Stomach smooth muscle (tissue), 2 donors: ENCODE measurements around the gene XPO1.
"Not testable (repeated sequence)": the region's sequence is repeated elsewhere in the genome, so short reads cannot be mapped to it uniquely, and the experiment has no call there.

ENCODE experiments used
- H3K27ac ChIP-seq: one replicate; pipeline ENCODE4 v1.7.0; 2013; ENCODE audit warnings: mild to moderate bottlenecking, low read length, inconsistent platforms
- H3K27me3 ChIP-seq, 2 donors: one replicate each; pipeline ENCODE4 v1.7.0; 2013; ENCODE audit warnings: low read length in 2 of 2; ENCODE audit not compliant: insufficient read depth in 2 of 2, control insufficient read depth in 1 of 2
- H3K36me3 ChIP-seq, 2 donors: one replicate each; pipeline ENCODE4 v1.7.0; 2013; ENCODE audit warnings: low read length in 2 of 2; ENCODE audit not compliant: control insufficient read depth in 2 of 2, insufficient read depth in 2 of 2
- H3K4me1 ChIP-seq: one replicate; pipeline ENCODE4 v1.7.0; 2013; ENCODE audit warnings: low read length; ENCODE audit not compliant: control insufficient read depth, insufficient read depth
- H3K4me3 ChIP-seq, 2 donors: one replicate each; pipeline ENCODE4 v1.7.0; 2013; ENCODE audit warnings: low read length in 2 of 2
- H3K9ac ChIP-seq, 2 donors: one replicate each; pipeline ENCODE4 v1.7.0; 2013; ENCODE audit warnings: low read length in 2 of 2, mild to moderate bottlenecking in 1 of 2
- H3K9me3 ChIP-seq, 2 donors: one replicate each; pipeline ENCODE4 v1.7.0; 2013; ENCODE audit warnings: low read length in 2 of 2; ENCODE audit not compliant: control insufficient read depth in 2 of 2
- donor health status: healthy.
- donor health status: Pancreatic carcinoma.

XPO1 gene

DNA sequence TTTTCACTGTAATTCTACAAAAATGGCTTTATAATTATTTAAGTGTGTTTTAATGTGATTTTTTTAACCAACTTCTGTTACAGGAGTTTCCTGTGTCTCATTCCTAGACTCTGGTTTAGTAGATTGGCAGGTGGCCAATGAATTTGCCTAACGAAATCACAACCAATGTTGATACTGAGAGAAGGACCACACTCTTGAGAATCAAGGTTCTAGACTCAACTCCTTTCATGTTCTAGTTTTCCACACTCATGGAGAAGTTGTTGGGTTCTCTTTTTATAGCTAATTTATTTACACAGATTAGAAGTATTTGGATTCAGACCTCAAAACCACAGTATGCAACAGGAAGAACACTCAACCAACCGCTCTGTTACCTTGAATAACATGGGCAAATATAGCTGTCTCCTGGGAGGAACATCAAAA lies 44.6 kb downstream of the XPO1 start:
- H3K4me1 ChIP-seq, result no peaks in the 10 kb centered on the region
- no peaks in the 10 kb centered on the region for H3K27me3 ChIP-seq
- no peak overlapping the region for H3K27ac ChIP-seq
- H3K9me3 ChIP-seq, result no peaks in the 10 kb centered on the region
- peaks cover 46 to 49% of the 10 kb centered on the region in 2 donors for H3K36me3 ChIP-seq
- no peak overlapping the region for H3K9ac ChIP-seq
- H3K4me3 ChIP-seq, result no peak overlapping the region

DNA sequence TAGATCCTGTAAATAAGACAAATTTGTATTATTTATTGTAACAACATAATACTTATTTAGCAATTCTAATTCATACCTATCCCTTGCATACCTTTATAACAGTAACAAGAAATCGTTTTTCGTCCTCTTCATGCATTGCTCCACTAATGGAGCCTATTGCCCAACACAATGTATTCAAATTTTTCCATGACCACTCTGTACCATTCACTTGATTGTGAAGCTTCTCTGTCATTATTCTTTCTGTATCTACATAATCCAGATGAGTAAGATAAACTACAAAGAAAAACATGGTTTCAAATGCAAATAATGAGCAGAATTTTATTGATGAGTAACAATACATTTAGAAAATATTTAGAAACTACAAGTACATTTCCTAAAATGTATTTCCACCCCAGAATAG lies 45.7 kb downstream of the XPO1 start:
- Histone ChIP-seq H3K27ac (no peak overlapping the region), H3K27me3 (no peaks in the 10 kb centered on the region), H3K4me1 (no peaks in the 10 kb centered on the region), H3K9me3 (no peaks in the 10 kb centered on the region), H3K9ac (no peak overlapping the region), H3K36me3 (peaks cover 44 to 53% of the 10 kb centered on the region in 2 donors), H3K4me3 (no peak overlapping the region)

DNA sequence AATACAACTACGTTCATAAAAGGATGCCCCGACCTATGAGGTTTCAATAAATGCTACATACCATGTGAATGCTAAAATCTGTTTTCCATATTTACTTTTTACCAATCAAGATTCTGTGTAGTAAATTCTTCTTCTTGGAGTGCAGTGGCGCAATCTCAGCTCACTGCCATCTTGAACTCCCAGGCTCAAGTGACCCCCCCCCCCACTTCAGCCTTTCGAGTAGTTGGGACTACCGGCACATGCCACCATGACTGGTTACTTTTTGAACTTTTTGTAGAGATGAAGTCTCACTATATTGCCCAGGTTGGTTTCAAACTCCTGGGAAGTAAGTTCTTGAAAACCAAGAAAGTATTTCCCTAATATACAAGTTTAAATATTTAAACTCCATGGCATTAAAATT lies 52.9 kb downstream of the XPO1 start:
- H3K4me1 ChIP-seq, result no peaks in the 10 kb centered on the region
- H3K9ac ChIP-seq, result no peak overlapping the region
- no peak overlapping the region for H3K4me3 ChIP-seq
- peaks cover 24 to 45% of the 10 kb centered on the region in 2 donors for H3K36me3 ChIP-seq
- H3K9me3 ChIP-seq, result no peaks in the 10 kb centered on the region
- no peak overlapping the region for H3K27ac ChIP-seq
- no peaks in the 10 kb centered on the region for H3K27me3 ChIP-seq

DNA sequence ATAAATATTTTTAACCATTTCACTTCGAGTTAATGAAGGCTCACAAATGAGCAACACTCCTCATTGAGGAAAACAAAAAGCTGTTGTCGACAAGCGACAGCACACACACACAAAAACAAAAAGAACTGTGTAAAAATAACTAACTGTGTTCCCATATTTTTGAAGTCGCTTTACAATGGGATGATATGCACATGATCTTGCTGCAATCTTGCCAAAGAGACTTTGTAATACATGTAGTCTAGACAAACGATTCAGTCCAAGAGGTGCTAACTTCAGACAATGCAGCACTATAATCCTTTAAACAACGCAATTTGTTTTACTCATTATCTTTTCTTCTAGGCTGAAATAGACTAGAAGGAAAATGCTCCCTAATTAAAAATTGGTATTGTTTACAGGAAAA lies 60.1 kb downstream of the XPO1 start:
- Histone ChIP-seq H3K4me1 (no peaks in the 10 kb centered on the region), H3K27me3 (no peaks in the 10 kb centered on the region), H3K27ac (no peak overlapping the region), H3K4me3 (no peak overlapping the region), H3K9ac (no peak overlapping the region), H3K9me3 (no peaks in the 10 kb centered on the region), H3K36me3 (peaks cover 24 to 27% of the 10 kb centered on the region in 2 donors)

DNA sequence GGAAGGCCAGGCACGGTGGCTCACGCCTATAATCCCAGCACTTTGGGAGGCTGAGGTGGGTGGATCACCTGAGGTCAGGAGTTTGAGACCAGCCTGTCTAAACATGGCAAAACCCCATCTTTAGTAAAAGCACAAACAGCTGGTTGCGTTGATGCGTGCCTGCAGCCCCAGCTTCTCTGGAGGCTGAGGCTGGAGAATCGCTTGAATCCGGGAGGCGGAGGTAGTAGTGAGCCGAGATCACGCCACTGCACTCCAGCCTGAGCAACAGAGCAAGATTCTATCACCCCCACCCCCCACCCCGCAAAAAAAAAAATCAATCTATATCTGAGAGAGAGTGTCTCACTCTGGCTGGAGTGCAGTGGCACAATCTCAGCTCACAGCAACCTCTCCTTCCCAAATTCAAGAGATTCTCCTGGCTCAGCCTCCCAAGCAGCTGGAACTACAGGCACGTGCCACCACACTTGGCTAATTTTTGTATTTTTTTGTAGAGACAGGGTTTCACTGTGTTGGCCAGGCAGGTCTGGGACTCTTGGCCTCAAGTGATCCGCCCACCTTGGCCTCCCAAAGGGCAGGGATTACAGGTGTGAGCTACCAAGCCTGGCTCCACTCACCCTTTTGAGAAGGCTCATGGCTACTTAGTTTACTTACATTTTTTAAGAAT lies 61.1 kb downstream of the XPO1 start:
- H3K9me3 ChIP-seq, H3K27me3 ChIP-seq, H3K9ac ChIP-seq, H3K27ac ChIP-seq, H3K4me3 ChIP-seq, H3K4me1 ChIP-seq: not testable (repeated sequence)
- peaks cover 17 to 21% of the 10 kb centered on the region in 2 donors for H3K36me3 ChIP-seq

DNA sequence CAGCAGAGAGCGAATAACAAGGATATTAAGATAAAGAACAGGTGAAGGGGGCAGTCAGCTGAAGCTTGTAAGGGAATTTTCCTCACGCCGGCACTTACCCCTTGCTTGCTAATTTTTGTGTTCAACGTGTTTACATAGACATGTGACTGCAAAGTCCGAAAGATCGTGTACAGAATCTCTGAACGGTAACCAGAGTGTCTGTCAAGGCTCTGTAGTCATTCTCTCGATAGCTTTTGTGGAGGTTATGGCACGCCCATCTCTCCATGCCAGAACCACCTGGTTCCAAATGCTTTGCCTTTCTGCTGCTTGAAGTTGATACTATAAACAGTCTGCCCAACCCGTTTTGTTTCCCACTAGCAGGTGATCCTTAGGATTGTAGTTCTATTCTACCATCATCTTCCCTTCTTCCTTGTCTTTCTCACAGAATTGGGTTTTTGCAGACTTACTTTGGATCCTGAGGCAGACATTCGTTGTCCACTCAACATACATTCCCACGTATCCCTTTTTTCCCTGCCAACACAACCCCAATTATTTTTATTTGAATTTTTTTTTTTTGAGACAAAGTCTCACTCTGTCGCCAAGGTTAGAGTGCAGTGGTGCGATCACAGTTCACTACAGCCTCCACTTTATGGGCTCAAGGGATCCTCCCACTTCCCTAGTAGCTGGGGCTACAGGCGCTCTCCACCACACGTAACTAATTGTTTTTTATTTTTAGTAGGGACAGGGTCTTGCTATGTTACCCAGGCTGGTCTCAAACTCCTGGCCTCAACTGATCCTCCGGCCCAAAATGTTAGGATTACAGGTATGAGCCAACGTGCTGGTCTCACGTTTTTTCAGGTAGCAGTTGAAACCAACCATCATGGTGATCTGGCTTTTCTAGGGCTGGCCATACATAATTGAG lies 66.0 kb downstream of the XPO1 start:
- Histone ChIP-seq H3K27ac (peak overlapping the region; percentile 98), H3K27me3 (no peaks in the 10 kb centered on the region), H3K4me1 (peaks cover 12% of the 10 kb centered on the region), H3K36me3 (no peaks in the 10 kb centered on the region), H3K9ac (peak overlapping the region; percentile 92 to 98), H3K9me3 (no peaks in the 10 kb centered on the region), H3K4me3 (peak overlapping the region; percentile 89 to 95)

DNA sequence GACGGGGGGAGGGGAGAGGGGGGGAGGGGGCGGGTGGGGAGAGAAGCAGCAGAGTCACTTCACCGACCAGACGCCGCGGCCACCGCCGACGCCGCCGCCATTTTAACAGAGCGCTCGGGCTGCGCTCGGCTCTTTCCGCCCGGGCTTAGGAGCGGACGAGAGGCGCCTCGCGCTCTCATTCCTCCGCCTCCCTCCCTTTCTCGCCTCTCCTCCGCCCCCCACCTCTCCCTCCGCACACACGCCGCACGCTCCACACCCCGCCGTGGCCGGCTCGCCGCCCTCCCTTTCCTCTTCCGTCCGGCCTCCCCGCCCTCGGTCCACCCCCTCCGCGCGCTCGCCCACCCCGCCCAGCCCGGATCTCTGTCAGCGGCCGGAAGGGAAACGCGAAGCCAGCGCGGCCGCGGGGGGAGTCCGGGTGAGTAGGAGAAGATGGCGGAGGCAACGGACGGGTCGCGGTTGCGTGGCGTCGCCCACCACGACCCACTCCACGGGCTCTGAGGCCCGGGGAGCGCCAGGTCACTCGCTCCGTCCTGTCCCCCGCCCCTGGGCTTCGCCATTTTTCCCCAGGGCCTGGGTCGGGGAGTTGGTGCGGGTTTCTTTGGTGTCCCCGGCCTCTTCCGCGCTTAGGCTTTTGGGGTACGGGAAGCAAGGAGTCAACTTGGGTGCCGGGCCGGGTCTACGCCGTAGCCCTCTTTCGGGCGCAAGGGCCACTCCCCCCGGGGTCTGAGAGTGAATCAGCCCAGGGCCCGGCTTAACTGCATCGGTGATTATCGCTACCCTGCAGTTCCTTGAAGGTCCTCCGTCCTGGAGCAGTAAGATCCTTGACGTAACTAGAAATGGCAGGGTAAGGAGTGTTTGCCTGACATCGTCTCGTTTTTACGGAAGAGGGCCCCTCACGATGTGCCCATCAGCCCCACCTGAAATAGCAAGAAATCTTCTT lies 66.9 kb downstream of the XPO1 start, which contains the start of gene USP34:
USP34 (minus strand) TSS at position 123 of the 940 bp plus-strand sequence. CDS start 395 bp downstream, outside the sequence.
- Histone ChIP-seq H3K4me3 (peak within 1 kb of the TSS; percentile 89 to 95), H3K27ac (peak within 1 kb of the TSS; percentile 98), H3K4me1 (peaks cover 12% of the 10 kb centered on the region), H3K36me3 (no peaks in the 10 kb centered on the region), H3K27me3 (no peaks in the 10 kb centered on the region), H3K9me3 (no peaks in the 10 kb centered on the region), H3K9ac (peak within 1 kb of the TSS; percentile 92 to 98)

DNA sequence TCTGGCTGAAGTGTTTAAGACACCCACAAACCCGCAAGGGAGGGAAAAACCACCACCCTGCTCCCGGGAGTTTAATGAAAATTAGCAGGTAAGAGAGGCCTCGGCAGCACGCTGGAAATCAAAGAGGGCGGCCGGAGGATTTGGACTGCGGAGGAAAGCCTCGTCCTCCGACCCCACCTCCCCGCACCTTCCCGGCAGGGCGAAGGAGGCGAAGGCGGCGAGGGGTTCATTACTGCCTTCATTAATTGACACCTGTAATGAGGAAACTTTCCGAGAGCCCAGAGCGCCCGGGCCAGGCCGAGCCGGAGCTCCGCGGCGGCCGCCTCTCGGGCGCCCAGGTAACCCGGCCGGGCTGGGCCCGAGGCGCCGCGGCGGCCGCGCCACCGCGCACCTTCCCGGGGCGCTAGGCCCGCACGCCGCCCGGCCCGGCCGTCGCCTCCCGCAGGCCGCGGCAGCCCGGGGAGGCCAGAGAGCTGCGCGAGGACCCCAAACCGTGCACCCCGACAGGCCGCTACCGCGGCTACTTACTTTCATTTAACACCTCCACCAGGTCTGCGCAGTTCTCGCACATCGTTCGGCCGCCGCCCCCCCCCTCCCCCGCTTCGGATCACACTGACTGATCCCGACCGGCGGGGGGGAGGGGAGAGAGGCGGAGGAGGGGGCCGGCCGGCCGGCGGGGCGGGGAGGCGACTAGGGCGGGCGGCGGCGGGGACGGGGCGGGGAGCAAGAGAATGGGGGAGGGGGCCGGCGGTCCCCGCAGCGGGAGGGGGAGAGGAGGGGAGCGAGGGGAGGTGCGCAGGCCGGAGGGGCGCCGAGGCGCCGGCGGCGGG lies 67.8 kb downstream of the XPO1 start:
- Histone ChIP-seq H3K27ac (peak overlapping the region; percentile 76), H3K9ac (peak overlapping the region; percentile 89 to 92), H3K9me3 (no peaks in the 10 kb centered on the region), H3K27me3 (no peaks in the 10 kb centered on the region), H3K4me1 (peaks cover 12% of the 10 kb centered on the region), H3K4me3 (peak overlapping the region; percentile 82 to 86), H3K36me3 (no peaks in the 10 kb centered on the region)

DNA sequence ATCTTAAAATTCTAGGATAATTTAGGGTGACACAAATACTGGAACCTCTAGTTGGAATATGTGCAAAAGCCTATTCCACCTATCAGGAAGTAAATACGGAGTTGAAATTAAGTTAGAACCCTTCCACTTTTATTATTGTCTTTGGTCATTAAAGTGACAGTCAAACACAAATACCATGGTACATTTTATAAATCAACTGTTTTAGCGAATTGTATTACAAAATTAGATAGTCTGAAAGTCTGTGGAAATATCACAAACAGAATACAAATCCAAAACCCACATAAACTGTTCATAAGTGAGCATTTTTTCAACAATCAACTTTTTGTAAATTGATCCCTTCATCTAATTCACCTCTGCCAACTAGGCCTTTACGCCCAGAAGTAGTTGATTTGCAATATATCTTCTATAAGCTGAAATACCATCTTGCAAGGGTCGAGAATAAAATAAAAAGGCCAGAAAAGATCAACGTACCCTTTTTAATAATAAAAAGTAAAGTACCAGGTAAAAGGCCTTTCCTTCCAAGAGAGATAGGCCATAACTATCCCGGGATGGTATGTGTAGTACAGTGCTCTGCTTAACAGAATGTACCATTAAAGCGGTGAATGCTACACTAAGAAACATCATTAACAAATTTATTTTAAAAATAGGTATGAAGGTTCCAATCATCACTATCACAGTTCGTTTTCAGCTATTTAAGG lies 68.6 kb downstream of the XPO1 start:
- H3K27ac ChIP-seq, result peak overlapping the region; percentile 76
- H3K27me3 ChIP-seq, result no peaks in the 10 kb centered on the region
- H3K9ac ChIP-seq, result peak overlapping the region; percentile 89 to 92
- H3K36me3 ChIP-seq, result no peaks in the 10 kb centered on the region
- H3K9me3 ChIP-seq, result no peaks in the 10 kb centered on the region
- peak overlapping the region; percentile 82 to 86 for H3K4me3 ChIP-seq
- H3K4me1 ChIP-seq, result peaks cover 12% of the 10 kb centered on the region
